DOHH2 (cell line): Measurements from ENCODE around the gene SLC30A4.

ENCODE experiments used
- H3F3A ChIP-seq: fragments of 200-600 bp; sonication (generic), shearing (Covaris generic); 2 replicates; pipeline ENCODE4 v1.6.0; 2016; ENCODE audit warnings: antibody characterized with exemption, mild to moderate bottlenecking; ENCODE audit not compliant: control insufficient read depth, insufficient read depth
- H3K27ac ChIP-seq: fragments of 200-600 bp; sonication (generic); 2 replicates; pipeline ENCODE4 v1.5.1; 2014; ENCODE audit warnings: low read depth, mild to moderate bottlenecking, low read length, moderate library complexity
- H3K27me3 ChIP-seq: fragments of 200-600 bp; sonication (generic); 2 replicates; pipeline ENCODE4 v1.6.1; 2014; ENCODE audit warnings: mild to moderate bottlenecking, low read length, mixed read lengths; ENCODE audit not compliant: control insufficient read depth
- H3K36me3 ChIP-seq: fragments of 200-600 bp; sonication (generic); 2 replicates; pipeline ENCODE4 v1.6.1; 2014; ENCODE audit warnings: mild to moderate bottlenecking, low read length, moderate library complexity, mixed read lengths; ENCODE audit not compliant: control insufficient read depth
- H3K4me1 ChIP-seq: fragments of 200-600 bp; sonication (generic); 2 replicates; pipeline ENCODE4 v1.6.1; 2014; ENCODE audit warnings: mild to moderate bottlenecking, low read length, mixed read lengths; ENCODE audit not compliant: control insufficient read depth
- H3K4me2 ChIP-seq: fragments of 200-600 bp; sonication (generic); 2 replicates; pipeline ENCODE4 v1.6.0; 2014; ENCODE audit warnings: mild to moderate bottlenecking, low read length, moderate library complexity
- H3K4me3 ChIP-seq: fragments of 200-600 bp; sonication (generic); 2 replicates; pipeline ENCODE4 v1.5.1; 2014; ENCODE audit warnings: mild to moderate bottlenecking, low read length, mixed read lengths
- H3K79me2 ChIP-seq: fragments of 200-600 bp; sonication (generic); 2 replicates; pipeline ENCODE4 v1.6.1; 2014; ENCODE audit warnings: mild to moderate bottlenecking, low read length, mixed read lengths; ENCODE audit not compliant: control insufficient read depth
- H3K9me2 ChIP-seq: fragments of 200-600 bp; sonication (generic); replicated peaks from 2 replicates; pipeline ENCODE4 v1.6.1; 2014; ENCODE audit warnings: mild to moderate bottlenecking, low read length, mixed read lengths; ENCODE audit not compliant: control insufficient read depth
- H3K9me3 ChIP-seq: fragments of 200-600 bp; sonication (generic); 2 replicates; pipeline ENCODE4 v1.6.1; 2014; ENCODE audit warnings: antibody characterized with exemption, low read length, mixed read lengths; ENCODE audit not compliant: control insufficient read depth, insufficient read depth
- H4K20me1 ChIP-seq: fragments of 200-600 bp; sonication (generic); 2 replicates; pipeline ENCODE4 v1.6.0; 2014; ENCODE audit warnings: low read depth, mild to moderate bottlenecking, antibody characterized with exemption, low read length, moderate library complexity; ENCODE audit not compliant: control insufficient read depth, insufficient read depth
- CTCF ChIP-seq: fragments of 200-600 bp; sonication (generic); IDR thresholded peaks from one replicate; pipeline ENCODE4 v1.5.1; 2014; ENCODE audit warnings: antibody characterized with exemption, mild to moderate bottlenecking, low read depth, low read length; ENCODE audit not compliant: poor library complexity, severe bottlenecking
- EZH2phosphoT487 ChIP-seq: fragments of 200-600 bp; sonication (generic); IDR thresholded peaks from 2 replicates; pipeline ENCODE4 v1.6.1; 2017; ENCODE audit warnings: borderline replicate concordance, mild to moderate bottlenecking, antibody characterized with exemption, low read length, moderate library complexity, mixed read lengths

SLC30A4 gene

GRCh38 chr15:45441036-45441435 is 81.5 kb downstream of the SLC30A4 start:
- no peaks in the 10 kb centered on the region for H3F3A ChIP-seq
- no peaks in the 10 kb centered on the region for H3K9me3 ChIP-seq
- H3K27ac ChIP-seq, result no peak overlapping the region
- H3K4me2 ChIP-seq, result no peak overlapping the region
- H3K27me3 ChIP-seq, result peaks cover 5% of the 10 kb centered on the region; the same call in 1 of the 2 replicates
- no peaks in the 10 kb centered on the region for H3K36me3 ChIP-seq
- H3K4me1 ChIP-seq, result no peaks in the 10 kb centered on the region
- no peak overlapping the region for H3K4me3 ChIP-seq
- no peaks in the 10 kb centered on the region for H3K9me2 ChIP-seq
- no peaks in the 10 kb centered on the region for H4K20me1 ChIP-seq
- TF ChIP-seq EZH2phosphoT487 (no peak), CTCF (no peak)
- no peaks in the 10 kb centered on the region for H3K79me2 ChIP-seq

- TF ChIP-seq CTCF (no peak), EZH2phosphoT487 (no peak)
- Histone ChIP-seq H3K4me2 (no peak overlapping the region), H3K9me3 (no peaks in the 10 kb centered on the region), H4K20me1 (no peaks in the 10 kb centered on the region), H3K36me3 (no peaks in the 10 kb centered on the region), H3K4me1 (no peaks in the 10 kb centered on the region), H3F3A (no peaks in the 10 kb centered on the region), H3K27ac (no peak overlapping the region), H3K79me2 (no peaks in the 10 kb centered on the region), H3K9me2 (no peaks in the 10 kb centered on the region), H3K4me3 (no peak overlapping the region), H3K27me3 (peaks cover 2% of the 10 kb centered on the region; the same call in 1 of the 2 replicates)
These were observed 82.9 kb downstream of the SLC30A4 start for GRCh38 chr15:45439521-45440260.

- no peaks in the 10 kb centered on the region; the same call in none of the 2 replicates for H3F3A ChIP-seq
- no peaks in the 10 kb centered on the region for H4K20me1 ChIP-seq
- no peak for TF ChIP-seq EZH2phosphoT487
- TF ChIP-seq CTCF, result no peak
- H3K36me3 ChIP-seq, result no peaks in the 10 kb centered on the region
- H3K27ac ChIP-seq, result no peak overlapping the region
- H3K27me3 ChIP-seq, result peaks cover 11% of the 10 kb centered on the region
- no peaks in the 10 kb centered on the region for H3K9me2 ChIP-seq
- no peak overlapping the region for H3K4me2 ChIP-seq
- no peaks in the 10 kb centered on the region for H3K9me3 ChIP-seq
- no peaks in the 10 kb centered on the region for H3K79me2 ChIP-seq
- H3K4me3 ChIP-seq, result no peak overlapping the region
- peaks cover 3% of the 10 kb centered on the region; the same call in 1 of the 2 replicates for H3K4me1 ChIP-seq
These were observed 87.2 kb downstream of the SLC30A4 start for GRCh38 chr15:45435124-45435903.
